HG02798 (cell line): ENCODE results near the gene C12orf43.

Experiments
- ATAC-seq: cut with Tn5 transposase; IDR thresholded peaks from one replicate; pipeline ENCODE4 v1.9.1; 2021; ENCODE audit warnings: mild to moderate bottlenecking; ENCODE audit not compliant: unreplicated experiment, poor library complexity

C12orf43 gene

DNA sequence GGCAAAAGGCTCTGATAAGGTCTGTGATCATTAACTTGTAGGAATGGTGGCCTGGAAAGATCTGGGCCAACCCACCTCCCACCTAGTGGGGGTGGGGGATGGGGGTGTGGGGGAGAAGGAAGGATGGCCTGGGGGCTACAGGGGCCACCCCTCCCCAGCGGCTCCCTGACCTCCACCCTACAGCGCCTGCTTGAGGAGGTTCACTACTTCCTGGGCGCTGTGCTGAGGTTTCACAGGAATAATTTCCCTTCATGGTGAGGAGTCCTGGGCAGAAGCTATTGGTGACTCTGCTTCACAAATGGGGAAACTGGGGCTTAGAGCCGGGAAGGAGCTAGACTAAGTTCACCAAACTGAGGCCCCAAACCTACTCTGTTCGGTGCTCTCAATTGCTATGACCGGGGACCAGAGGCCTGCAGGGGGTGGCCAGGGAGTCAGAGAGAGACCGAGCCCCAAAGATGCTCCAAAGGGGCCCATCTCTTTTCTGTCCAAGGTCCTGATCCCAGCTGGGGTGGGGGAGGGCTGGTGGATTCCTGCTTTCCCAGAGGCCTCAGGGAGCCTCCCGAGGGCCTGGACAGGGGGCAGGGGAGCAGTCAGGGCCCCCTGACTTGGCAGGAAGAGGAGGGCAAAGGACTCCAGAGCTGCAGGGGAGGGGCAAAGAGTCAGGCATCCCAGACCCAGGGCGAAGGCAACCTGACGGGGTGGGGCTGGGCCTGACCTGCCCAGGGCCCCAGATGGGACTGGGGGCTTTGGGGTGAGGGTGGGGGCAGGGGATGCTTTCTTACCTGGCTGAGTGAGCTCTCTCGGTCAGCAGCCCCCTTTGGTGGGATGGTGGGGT is 36.2 kb downstream of the C12orf43 start:
- no peak for ATAC-seq

DNA sequence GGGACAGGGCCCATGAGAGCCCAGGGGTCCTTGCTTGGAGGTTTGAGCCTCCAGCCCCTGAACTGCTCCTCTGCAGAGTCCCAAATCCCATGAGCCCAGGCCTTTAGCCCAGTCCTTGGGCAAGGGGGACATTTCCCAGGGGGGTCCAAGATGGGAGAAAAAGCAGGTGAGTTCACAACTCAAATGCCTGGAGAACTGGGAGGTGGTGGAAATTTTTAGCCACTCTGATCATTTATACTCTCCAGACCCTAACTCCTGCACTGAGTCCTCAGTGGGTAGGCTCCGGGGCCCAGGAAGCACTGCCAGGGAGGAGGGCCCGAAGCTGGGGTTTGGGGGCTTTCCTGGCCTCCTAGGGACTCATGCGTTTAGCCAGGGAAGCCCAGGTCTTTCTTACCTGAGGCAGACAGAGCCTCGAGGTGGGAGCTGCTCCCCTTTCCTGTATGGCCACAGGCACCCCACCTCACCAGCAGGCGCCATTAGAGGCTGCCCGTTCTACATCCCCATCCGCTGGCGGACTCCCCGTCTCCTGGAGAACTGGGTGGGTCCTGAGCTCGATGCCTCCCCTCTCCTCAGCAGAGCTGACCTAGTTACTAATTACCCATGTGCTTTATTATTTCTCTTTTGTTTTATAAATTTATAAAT is 36.9 kb downstream of the C12orf43 start:
- ATAC-seq = no peak

DNA sequence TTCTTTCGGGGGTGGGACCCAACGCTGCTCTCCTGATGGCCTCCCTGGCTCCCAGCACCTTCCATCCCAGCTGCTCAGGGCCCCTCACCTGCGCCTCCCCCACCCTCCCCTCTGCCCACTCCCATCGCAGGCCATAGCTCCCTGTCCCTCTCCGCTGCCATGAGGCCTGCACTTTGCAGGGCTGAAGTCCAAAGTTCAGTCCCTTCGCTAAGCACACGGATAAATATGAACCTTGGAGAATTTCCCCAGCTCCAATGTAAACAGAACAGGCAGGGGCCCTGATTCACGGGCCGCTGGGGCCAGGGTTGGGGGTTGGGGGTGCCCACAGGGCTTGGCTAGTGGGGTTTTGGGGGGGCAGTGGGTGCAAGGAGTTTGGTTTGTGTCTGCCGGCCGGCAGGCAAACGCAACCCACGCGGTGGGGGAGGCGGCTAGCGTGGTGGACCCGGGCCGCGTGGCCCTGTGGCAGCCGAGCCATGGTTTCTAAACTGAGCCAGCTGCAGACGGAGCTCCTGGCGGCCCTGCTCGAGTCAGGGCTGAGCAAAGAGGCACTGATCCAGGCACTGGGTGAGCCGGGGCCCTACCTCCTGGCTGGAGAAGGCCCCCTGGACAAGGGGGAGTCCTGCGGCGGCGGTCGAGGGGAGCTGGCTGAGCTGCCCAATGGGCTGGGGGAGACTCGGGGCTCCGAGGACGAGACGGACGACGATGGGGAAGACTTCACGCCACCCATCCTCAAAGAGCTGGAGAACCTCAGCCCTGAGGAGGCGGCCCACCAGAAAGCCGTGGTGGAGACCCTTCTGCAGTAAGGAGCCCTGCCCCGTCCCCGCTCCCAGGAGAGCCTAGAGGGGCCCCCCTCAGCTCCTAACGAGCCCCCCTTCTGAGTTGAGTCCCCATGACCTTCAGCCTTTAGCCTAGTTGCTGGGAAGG is 37.7 kb downstream of the C12orf43 start, which contains the start of gene HNF1A:
HNF1A (plus strand) TSS at position 248 of the 924 bp plus-strand sequence; CDS start at position 474, 226 bp downstream.
- no peak for ATAC-seq

DNA sequence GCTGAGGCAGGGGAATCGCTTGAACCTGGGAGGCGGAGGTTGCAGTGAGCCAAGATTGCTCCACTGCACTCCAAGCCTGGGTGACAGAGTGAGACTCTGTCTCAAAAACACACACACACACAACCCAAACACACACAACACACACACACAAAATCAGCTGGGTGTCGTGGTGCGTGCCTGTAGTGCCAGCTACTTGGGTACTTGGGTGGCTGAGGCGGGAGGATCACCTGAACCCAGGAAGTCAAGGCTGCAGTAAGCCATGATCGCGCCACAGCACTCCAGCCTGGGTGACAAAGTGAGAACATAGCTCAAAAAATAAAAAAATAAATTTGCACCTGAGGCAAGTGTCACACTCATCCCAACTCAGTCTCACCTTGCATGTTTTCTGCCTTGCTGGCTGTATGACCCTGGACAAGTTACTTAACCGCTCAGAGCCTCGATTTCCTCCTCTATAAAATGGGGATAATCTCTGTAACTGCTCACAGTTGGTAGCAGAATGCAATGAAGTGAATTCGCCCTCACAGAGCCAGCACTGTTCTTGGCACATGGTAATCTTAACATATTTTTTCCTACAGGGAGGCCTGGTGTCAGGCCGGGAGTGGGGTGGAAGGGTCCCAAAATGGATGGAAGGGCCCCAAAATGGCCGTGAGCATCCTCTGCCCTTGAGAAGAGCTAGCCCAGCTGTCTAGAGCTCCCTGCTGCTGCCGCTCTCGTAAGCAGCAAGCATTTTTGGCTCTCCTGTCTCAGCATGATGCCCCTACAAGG is 38.6 kb downstream of the C12orf43 start:
- no peak for ATAC-seq

DNA sequence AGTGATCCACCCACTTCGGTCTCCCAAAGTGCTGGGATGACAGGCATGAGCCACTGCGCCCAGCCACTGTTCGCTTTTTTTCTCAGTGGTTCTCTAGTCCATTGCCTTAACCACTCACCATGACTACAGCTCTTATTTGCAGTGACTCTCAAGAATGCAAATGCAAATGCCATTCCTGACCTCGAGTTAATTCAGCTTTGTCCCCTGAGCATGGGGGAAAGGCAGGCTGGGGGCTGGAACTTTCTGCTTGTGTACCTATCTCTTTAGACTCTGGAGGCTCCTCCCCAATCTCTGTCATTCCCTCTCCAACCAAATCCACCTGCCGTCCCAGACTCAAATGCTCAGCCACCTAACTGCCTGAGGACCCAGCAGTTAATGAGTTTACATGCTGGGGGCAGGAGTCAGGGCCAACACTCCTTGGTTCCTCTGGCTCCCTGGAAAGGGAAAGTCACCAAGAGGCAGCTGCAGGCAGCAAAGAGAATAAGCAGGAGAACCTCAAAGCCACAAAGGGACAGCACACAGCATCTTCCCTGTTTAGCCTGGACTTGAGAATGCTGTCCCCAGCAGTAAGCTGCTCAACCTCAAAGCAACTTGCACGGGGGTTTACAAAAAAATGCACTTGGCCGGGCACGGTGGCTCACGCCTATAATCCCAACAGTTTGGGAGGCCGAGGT is 43.3 kb downstream of the C12orf43 start:
- ATAC-seq = no peak

DNA sequence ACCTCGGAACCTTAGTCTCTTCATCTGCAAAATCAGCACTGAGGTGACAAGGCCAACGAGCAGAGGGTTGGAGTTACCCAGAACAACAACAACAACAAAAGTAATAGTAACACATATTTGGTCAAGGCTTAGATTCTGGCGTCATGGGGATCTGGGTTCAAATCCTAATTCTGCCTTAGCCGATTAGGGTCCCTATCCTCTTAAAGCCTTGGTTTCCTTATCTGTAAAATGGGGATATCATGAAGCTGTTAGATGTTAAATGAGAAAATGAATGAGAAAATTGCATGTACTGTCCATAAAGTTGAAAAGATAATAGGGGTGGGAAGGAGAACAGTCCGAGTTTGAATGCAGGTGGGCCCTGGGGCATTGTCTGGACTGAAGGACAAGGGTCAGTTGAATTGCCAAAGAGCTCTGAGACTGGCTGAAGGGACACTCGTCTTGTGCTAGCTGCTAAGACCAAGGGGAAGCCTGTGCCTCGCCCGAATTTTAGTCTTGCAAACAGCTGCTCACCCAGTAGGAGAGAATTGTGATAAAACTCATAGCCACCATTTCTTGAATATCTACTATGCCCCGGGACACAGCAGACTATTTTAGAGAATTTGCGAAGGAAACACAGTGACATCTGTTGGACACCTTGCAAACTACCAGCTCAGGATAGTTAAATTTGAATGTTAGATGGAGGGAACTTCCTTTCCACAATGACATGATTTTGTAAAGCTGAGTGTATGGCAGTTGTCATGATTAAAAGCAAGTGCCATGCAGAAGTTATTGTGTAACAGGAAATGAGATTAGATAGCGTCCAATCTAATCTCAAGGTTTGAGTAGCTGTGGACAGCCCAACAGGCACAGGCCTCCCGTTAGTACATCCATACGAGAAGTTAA is 44.7 kb downstream of the C12orf43 start:
- ATAC-seq = peak; percentile 54

DNA sequence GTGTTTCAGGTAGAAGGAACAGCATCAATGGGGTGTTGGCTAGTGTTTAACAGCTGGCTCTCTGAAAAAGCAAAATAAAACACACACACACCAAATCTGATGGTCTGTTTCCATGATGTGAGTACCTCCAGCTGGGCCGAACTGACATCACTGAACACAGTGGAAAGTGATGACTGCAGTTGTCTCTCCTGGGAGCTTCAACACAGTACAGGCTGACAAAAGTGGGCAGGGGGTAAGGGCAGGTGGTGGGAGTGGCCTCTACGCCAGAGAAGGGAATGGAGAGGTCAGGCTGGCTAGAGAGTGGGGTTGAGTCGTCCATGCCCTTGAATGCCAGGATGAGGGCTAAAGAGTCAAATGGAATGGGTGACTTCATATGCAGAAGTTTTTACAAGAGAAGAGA is 46.0 kb downstream of the C12orf43 start:
- no peak for ATAC-seq

DNA sequence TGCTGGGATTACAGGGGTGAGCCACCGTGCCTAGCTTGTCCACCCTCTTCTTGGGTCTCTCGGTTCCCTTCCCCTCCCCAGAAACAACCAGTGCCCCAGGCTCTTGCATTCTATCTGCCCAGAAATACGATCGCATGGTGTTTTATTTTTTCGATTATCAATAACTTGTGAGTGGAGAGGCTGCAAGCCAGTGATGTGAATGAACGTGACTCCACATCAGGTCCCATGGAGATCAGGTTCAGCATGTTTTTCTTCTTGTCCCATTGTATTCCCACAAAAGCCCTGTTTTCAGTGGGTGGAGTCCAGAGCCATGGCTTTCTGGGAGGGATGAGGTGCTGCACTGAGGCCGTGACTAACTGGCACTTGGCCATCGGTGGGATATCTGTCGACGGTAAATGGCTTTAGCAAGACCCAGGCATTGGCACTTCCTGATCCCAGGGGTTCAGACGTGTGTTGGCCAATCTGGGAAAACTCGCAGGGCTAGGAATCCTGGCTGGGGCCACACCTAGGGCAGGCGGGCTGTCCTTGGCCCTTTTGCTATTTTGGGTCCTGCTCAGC is 50.7 kb downstream of the C12orf43 start:
- ATAC-seq = no peak

DNA sequence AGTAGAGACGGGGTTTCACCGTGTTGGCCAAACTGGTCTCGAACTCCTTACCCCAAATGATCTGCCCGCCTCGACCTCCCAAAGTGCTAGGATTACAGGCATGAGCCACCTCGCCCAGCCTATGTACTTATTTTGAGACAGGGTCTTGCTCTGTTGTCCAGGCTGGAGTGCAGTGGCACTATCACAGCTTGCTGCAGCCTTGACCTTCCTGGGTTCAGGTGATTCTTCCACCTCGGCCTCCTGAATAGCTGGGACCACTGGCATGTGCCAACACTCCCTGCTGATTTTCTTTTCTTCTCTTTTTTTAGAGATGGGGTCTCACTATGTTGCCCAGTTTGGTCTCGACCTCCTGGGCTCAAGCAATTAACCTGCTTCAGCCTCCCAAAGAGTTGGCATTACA is 52.0 kb downstream of the C12orf43 start:
- no peak for ATAC-seq

DNA sequence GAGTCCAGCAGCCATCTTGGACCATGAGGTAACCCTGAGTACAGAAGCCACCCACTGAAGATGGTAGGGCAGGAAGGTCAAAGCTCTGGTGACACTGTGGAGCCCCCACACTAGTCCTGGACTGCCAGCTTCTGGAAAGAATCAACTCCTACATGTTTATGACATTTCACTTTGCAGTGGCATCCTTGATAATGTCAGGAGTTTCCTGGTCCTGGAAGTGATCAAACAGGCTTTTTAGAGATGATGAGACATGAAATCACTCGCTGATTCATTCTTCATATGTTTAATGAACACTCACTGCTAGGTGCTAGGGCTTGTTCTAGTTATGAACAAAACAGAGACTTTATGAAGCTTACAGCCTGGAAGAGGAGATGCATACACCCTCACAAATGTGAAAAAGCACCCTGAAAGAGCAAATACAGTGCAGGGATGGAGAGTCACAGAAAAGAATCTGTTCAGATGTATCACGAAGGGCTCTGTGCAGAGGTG is 53.7 kb downstream of the C12orf43 start:
- ATAC-seq = no peak

DNA sequence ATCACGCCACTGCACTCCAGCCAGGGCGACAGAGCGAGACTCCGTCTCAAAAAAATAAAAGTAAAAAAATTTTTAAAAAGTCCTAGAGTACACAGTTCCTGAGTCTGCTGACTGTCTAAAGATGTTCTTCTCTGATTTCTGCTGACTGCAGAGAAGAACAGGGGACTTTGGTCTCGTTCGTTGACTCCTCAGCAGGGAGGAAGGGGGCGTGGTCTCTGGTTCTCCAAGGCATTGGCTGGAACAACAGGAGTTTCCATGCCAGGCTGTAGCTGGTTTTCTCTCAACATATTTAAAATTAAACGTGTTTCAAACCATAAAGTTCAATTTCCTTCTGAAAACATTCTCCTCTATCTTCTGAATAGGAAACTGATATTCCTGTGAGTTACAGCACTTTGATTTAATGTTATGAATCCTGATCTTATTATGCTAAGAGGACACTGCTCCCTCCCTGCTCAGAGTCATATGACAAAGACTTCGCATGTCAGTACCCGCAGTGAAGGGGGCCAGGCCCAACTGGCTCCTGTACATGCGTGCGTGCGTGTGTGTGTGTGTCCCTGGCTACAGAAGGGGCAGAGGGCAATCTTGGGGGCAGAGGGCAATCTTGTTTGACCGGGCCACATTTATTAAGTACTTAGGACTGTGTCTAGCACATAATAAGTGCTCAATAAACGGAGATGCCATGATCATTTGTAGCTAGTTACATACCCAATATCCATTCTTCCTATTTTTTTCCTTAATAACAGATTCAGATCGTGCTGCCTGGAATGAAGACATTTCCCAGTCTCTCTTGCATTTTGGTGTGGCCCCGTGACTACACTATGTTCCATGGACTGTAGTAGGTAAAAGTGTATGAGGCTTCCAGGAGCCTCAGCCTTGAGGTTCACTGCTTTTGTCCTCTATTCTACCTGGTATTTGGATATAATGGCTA is 54.4 kb downstream of the C12orf43 start:
- no peak for ATAC-seq

DNA sequence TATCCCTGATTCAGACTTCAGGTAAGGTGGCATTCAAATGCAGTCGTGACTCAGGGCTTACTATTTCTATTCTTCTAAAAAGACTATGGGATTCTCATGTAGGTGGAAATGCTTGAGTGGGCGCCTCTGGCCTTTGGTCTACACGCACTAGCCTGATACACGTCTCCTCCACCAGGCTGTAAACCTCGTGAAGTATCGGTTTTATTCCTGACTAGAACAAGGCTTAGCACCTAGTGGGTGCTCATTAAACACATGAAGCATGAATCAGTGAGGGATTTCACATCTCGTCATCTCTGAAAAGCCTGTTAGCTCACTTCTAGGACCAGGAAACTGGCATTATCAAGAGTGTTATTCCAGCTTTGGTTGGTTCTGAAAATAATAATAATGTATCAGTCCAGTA is 55.6 kb downstream of the C12orf43 start:
- ATAC-seq = no peak

DNA sequence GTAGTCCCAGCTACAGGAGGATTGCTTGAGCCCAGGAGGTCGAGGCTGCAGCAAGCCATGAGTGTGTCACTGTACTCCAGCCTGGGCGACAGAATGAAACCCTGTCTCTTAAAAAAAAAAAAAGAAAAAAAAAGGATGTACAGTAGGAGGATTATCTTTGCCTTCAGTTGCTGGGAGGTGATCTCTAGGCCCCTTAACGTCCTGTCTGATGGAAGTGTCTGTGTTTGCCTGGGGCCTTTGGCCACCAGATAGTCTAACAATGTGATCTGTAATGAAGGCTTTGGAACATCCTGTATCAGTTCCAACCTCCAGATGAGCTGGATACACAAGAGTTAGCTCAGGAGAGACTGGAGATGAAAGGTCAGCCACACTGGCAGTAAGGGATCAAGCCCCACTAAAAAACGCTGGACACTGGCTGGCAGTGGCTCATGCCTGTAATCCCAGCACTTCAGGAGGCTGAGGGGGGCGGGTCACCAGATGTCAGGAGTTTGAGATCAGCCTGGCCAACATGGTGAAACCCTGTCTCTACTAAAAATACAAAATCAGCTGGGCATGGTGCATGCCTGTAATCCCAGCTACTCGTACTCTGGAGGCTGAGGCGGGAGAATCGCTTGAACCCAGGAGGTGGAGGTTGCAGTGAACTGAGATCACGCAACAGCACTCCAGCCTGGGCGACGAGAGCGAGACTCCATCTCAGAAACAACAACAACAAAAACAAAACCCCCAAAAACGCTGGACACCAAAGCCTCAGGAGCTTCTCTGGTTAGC is 57.0 kb downstream of the C12orf43 start:
- no peak for ATAC-seq

DNA sequence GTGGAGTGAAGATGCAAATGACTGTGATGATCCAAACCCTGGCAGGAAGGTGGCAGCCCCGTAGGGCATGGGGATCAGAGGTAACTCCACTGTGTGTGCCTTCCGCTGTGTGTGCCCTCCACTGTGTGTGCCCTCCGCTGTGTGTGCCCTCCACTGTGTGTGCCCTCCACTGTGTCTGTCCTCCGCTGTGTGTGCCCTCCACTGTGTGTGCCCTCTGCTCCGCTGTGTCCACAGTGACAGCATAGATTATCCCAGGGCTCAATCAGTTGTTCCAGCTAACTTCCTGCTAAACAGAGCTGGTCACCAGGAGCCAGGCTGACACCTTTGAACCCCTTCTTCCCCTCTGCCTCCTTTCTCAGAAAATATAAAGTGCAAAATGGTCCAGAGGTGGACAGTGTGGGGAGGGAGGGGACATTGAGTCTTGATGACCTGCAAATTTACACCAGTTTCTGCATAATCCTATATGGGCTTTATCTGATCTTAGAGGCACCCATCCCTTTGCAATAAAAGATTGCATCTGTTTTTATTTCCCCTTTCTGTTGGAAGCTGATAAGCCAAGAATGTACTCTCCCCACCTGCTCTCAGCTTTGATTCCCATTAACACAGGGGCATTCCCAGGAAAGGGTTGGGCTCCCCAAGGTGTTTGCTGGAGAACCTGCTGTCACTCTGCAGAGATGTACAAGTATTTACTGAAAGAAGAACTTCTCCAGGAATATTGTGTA is 59.5 kb downstream of the C12orf43 start:
- ATAC-seq = no peak

DNA sequence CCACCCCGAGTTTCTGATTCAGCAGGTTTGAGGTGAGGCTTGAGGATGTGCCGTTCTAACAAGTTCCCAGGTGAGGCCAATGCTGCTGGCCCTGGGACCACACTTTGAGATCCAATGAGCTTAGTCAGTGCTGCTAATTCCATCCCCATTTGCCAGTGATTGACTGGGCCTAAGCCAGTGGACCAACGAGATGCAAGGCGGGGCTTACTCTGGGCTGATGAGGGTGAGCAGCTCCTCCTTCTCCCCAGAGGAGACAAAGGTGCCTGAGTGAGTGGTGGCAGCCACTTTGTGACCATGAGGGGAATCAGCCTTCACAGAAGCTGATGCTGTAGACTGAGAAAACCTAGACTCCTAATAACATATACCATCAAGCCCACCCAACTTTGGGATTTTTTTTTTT is 61.1 kb downstream of the C12orf43 start:
- no peak for ATAC-seq

DNA sequence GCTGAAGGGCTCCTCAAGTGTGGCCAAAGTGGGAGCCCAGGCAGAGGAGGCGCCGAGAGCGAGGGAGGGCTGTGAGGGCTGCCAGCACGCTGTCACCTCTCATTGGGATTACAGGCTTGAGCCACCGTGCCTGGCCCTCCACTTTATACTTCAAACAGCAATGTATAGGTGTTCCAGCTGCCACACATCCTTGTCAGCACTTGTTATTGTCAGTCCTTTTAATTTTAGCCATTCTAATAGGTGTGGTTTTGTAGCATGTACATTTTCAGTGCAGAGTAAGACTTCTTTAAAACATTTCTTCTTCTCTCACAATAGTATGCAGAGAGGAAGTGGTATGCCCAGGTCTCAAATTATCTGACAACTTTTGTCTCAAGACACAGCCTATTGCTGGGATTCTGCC is 65.5 kb downstream of the C12orf43 start:
- ATAC-seq = no peak
